Measurements from ENCODE around the gene PTPRS.

DNA sequence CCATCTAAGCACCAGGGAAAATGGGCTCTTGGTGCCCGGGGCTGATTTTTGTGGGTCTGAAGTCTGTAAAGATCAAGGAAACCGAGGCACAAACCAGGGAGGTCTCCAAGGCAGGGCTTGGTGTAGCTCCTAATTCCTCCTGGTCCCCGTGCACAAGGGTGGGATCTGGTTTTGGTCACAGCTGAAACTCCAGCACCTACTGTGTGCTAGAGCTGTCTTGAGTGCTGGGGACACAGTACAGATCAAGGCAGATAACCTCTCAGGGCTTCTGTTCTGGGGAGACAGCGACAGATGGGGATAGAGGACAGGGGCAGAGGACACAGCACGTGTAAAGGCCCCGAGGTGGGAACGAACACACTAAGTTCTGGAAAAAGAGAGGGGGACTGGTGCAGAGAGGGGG lies 37.4 kb downstream of the PTPRS start:
- TF ChIP-seq, protein P1, sequence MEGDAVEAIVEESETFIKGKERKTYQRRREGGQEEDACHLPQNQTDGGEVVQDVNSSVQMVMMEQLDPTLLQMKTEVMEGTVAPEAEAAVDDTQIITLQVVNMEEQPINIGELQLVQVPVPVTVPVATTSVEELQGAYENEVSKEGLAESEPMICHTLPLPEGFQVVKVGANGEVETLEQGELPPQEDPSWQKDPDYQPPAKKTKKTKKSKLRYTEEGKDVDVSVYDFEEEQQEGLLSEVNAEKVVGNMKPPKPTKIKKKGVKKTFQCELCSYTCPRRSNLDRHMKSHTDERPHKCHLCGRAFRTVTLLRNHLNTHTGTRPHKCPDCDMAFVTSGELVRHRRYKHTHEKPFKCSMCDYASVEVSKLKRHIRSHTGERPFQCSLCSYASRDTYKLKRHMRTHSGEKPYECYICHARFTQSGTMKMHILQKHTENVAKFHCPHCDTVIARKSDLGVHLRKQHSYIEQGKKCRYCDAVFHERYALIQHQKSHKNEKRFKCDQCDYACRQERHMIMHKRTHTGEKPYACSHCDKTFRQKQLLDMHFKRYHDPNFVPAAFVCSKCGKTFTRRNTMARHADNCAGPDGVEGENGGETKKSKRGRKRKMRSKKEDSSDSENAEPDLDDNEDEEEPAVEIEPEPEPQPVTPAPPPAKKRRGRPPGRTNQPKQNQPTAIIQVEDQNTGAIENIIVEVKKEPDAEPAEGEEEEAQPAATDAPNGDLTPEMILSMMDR (IDR thresholded peaks at IDR 0.05): no peak
- no peak for TF ChIP-seq POLR2A (IDR thresholded peaks at IDR 0.05)

Data from lower leg skin (tissue), 3 donors.